CD4-positive, alpha-beta T cell treated with Interleukin-2 at 100 ng/mL for 4 hours (primary cell): ENCODE measurements around the gene CERS6.
"Not testable (repeated sequence)": the region's sequence is repeated elsewhere in the genome, so short reads cannot be mapped to it uniquely, and the experiment has no call there.

Experiments used
- DNase-seq: peaks from one replicate; pipeline ENCODE4 v3.0.0-alpha.2; 2020; ENCODE audit warnings: low spot score

Gene CERS6

GRCh38 chr2:168734199-168734760 lies 278.2 kb downstream of the CERS6 start:
- DNase-seq, result no peak

GRCh38 chr2:168736649-168737445 lies 280.8 kb downstream of the CERS6 start:
- no peak for DNase-seq

- peak; percentile 32 for DNase-seq
Observed at GRCh38 chr2:168738062-168738461, 282.0 kb downstream of the CERS6 start.

GRCh38 chr2:168740360-168740759 lies 284.3 kb downstream of the CERS6 start:
- DNase-seq, result no peak

- DNase-seq, result no peak
Observed at GRCh38 chr2:168740788-168741187, 284.7 kb downstream of the CERS6 start.

GRCh38 chr2:168742258-168742932 lies 286.3 kb downstream of the CERS6 start:
- no peak for DNase-seq

- no peak for DNase-seq
Observed at GRCh38 chr2:168744844-168745243, 288.8 kb downstream of the CERS6 start.

GRCh38 chr2:168748461-168748860 lies 292.4 kb downstream of the CERS6 start:
- DNase-seq, result no peak

- no peak for DNase-seq
Observed at GRCh38 chr2:168749297-168749696, 293.2 kb downstream of the CERS6 start.

GRCh38 chr2:168751104-168751740 lies 295.1 kb downstream of the CERS6 start:
- peak; percentile 59 for DNase-seq

GRCh38 chr2:168752361-168752760 lies 296.3 kb downstream of the CERS6 start:
- no peak for DNase-seq

- no peak for DNase-seq
Observed at GRCh38 chr2:168753765-168754329, 297.8 kb downstream of the CERS6 start.

GRCh38 chr2:168757223-168757622 lies 301.2 kb downstream of the CERS6 start:
- DNase-seq, result no peak

- peak; percentile 59 for DNase-seq
Observed at GRCh38 chr2:168758970-168759820, 303.1 kb downstream of the CERS6 start.

- DNase-seq, result no peak
Observed at GRCh38 chr2:168765401-168765800, 309.3 kb downstream of the CERS6 start.

- DNase-seq, result no peak
Observed at GRCh38 chr2:168766600-168766999, 310.5 kb downstream of the CERS6 start.

- no peak for DNase-seq
Observed at GRCh38 chr2:168767258-168767657, 311.2 kb downstream of the CERS6 start.

- DNase-seq, result not testable (repeated sequence)
Observed at GRCh38 chr2:168768357-168768756, 312.3 kb downstream of the CERS6 start.

- DNase-seq, result no peak
Observed at GRCh38 chr2:168770796-168771195, 314.7 kb downstream of the CERS6 start.

- no peak for DNase-seq
Observed at GRCh38 chr2:168772704-168773103, 316.6 kb downstream of the CERS6 start.

GRCh38 chr2:168773128-168773527 lies 317.1 kb downstream of the CERS6 start:
- no peak for DNase-seq
